ENCODE data around the gene GRID1. TPM values are rescaled to one million over a fixed set of nuclear protein-coding genes. Genes with fewer than 3 reads are reported as not detected.
A peak's percentile ranks its signal among the peaks of the same experiment; 100 is the strongest.

The GRID1 gene
- polyA plus RNA-seq, 1 donor from 2014 or later = not detected

DNA sequence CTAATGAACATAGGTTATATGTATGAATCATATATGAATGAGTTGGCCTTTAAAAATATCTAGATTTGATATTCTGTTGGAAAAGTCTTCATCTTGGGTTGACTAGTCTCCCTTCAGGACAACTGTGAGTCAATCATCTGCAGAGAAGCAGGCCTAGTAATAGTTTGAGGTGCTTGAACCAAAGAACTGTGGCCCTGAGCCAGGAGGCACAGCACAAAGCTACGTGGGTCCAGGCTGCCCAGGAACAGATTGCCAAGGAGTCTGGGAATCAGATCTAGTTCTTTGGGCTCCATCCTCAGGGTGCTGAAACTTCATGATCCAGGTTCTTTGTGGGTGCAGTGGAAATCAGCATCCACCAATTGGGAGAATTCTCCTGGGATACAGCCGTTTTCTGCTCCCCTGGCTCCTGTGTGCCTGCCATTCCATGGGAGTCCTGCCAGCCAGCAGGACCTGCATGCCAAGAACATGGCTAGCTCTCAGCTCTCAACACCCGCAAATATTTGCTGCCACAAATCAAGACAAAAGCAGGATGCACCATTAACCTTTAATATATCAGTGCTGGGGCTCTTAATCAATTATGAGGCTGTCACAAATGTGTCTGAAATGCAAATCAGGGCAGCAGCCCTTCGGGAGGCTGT lies 709.0 kb downstream of the GRID1 start:
- no peaks in the 10 kb centered on the region for H3K4me1 Mint-ChIP-seq
- H3K9me3 Mint-ChIP-seq = no peaks in the 10 kb centered on the region
- H3K27me3 Mint-ChIP-seq = peaks cover 2% of the 10 kb centered on the region
- H3K4me3 Mint-ChIP-seq = no peak overlapping the region
- H3K27ac Mint-ChIP-seq = no peak overlapping the region
- no peaks in the 10 kb centered on the region for H3K36me3 Mint-ChIP-seq

GRCh38 chr10:85655411-85655810 lies 711.2 kb downstream of the GRID1 start:
- no peaks in the 10 kb centered on the region for H3K36me3 Mint-ChIP-seq
- H3K9me3 Mint-ChIP-seq = no peaks in the 10 kb centered on the region
- H3K27ac Mint-ChIP-seq = no peak overlapping the region
- H3K4me3 Mint-ChIP-seq = no peak overlapping the region
- H3K4me1 Mint-ChIP-seq = no peaks in the 10 kb centered on the region
- H3K27me3 Mint-ChIP-seq = peaks cover 2% of the 10 kb centered on the region

DNA sequence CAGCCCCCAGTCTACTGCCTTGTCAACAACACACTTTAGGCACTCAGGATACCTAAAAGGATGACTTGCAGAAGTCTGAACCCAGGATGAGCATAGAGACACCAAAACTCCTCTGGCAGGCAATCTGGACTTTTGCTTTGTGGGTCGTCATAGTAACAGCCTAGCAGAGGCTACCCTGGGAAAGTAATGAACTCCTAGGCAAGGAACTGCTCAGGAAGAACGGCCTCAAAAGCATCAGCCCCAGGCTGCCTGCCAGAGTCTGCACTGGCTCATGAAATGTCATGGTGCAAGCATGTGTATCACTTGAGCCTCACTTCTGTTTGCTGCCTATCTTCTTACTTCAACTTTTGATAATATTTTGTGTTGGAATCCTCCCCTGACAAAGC lies 715.1 kb downstream of the GRID1 start:
- Mint-ChIP-seq H3K36me3 (no peaks in the 10 kb centered on the region), H3K9me3 (peaks cover 0 to 2% (median 0%) of the 10 kb centered on the region in 3 donors), H3K4me3 (no peak overlapping the region), H3K4me1 (no peaks in the 10 kb centered on the region), H3K27ac (peak overlapping the region in 1 of 3 donors; percentile 34), H3K27me3 (peaks cover 3% of the 10 kb centered on the region)

DNA sequence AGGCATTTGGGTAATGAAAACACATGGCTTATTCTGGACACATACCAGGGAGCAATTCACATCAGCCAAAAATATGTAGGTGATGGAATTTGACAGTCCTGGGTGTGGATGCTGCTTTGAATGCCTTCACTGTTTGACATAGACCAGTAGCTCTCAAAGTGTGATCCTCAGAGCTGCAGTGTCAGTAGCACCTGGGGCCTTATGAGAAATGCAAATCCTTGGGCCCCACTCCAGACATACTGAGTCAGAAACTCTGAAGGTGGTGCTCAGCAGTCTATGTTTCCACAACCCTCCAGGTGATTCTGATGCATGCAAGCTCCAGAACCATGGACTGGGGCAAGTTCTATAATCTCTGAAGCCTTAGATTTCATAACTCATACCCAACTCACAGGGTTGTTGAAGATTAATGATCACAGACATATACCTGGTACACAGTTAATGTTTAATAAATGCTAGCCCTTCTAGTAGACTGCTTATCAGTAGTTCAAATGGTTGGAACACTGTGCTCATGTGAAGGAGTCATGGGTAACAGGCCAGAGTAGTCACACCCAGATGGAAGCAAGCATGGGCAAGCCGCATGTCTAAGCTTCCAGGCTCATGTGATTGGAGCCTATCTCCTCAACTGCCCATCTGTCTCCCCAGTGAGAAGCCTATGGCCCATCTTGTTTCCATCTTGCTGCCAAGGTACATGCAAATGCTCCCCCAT lies 715.7 kb downstream of the GRID1 start:
- Mint-ChIP-seq H3K27me3 (peaks cover 3% of the 10 kb centered on the region), H3K27ac (no peak overlapping the region), H3K4me3 (no peak overlapping the region), H3K36me3 (no peaks in the 10 kb centered on the region), H3K9me3 (peaks cover 0 to 2% (median 0%) of the 10 kb centered on the region in 3 donors), H3K4me1 (no peaks in the 10 kb centered on the region)

- Mint-ChIP-seq H3K36me3 (no peaks in the 10 kb centered on the region), H3K4me3 (no peak overlapping the region), H3K27me3 (peaks cover 3% of the 10 kb centered on the region), H3K4me1 (no peaks in the 10 kb centered on the region), H3K27ac (peak overlapping the region in 1 of 3 donors; percentile 5), H3K9me3 (peaks cover 0 to 2% (median 0%) of the 10 kb centered on the region in 3 donors)
These were observed 717.1 kb downstream of the GRID1 start for GRCh38 chr10:85649461-85649860.

DNA sequence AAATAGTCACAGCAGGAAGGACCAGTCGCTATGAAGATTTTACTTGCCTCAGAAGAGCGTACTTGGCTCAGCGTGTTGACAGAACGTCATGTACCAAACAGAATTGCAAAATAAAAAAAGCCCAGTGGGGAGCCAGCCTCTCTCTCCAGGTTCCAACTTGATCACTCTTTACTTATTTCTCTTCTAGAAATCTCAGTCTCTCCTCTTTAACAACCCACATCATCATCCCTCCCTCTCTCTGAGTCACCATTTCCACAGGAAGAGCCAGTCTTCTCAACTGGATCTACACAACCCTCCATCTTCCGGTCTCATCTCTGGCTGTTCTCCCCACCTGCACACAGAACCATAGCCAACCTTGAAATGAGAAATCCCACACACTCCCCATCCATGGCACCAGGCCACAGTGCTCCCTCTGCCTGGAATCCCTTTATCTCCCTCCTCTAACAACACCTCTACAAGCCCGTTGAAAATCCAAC lies 718.3 kb downstream of the GRID1 start:
- Mint-ChIP-seq H3K27ac (no peak overlapping the region), H3K27me3 (peaks cover 3% of the 10 kb centered on the region), H3K4me1 (peaks cover 0 to under 1% (median 0%) of the 10 kb centered on the region in 3 donors), H3K36me3 (no peaks in the 10 kb centered on the region), H3K4me3 (no peak overlapping the region), H3K9me3 (peaks cover 0 to 2% (median 0%) of the 10 kb centered on the region in 3 donors)

DNA sequence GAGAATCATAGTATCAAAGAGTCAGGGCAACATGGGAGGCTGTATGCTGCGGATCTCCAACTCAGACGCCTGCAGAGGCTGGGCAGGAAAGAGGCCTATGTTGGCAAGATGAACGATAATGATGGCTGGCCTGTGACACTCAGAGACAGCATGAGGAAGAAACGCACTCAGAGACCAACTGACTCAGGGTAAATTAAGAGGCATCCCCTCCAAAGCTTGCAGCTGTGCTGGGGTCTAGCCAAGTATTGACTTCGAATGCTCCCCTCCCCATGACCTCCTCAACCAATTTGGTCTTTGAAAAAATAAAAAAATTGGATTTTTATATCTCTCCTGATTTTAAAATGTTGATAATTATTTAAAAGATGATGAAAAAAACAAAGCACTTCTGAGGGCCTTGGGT lies 718.9 kb downstream of the GRID1 start:
- H3K36me3 Mint-ChIP-seq = no peaks in the 10 kb centered on the region
- H3K4me3 Mint-ChIP-seq = no peak overlapping the region
- no peak overlapping the region for H3K27ac Mint-ChIP-seq
- H3K4me1 Mint-ChIP-seq = peaks cover 0 to 1% (median 0%) of the 10 kb centered on the region in 3 donors
- peaks cover 3% of the 10 kb centered on the region for H3K27me3 Mint-ChIP-seq
- peaks cover 0 to 2% (median 0%) of the 10 kb centered on the region in 3 donors for H3K9me3 Mint-ChIP-seq

- H3K27ac Mint-ChIP-seq = no peak overlapping the region
- no peak overlapping the region for H3K4me3 Mint-ChIP-seq
- no peaks in the 10 kb centered on the region for H3K36me3 Mint-ChIP-seq
- H3K4me1 Mint-ChIP-seq = peaks cover 0 to 1% (median 1%) of the 10 kb centered on the region in 3 donors
- H3K27me3 Mint-ChIP-seq = peaks cover 3% of the 10 kb centered on the region
- H3K9me3 Mint-ChIP-seq = peaks cover 0 to 2% (median 0%) of the 10 kb centered on the region in 3 donors
These were observed 720.5 kb downstream of the GRID1 start for GRCh38 chr10:85645926-85646711.

- no peak overlapping the region for H3K4me3 Mint-ChIP-seq
- no peak overlapping the region for H3K27ac Mint-ChIP-seq
- peaks cover 0 to 1% (median 1%) of the 10 kb centered on the region in 3 donors for H3K4me1 Mint-ChIP-seq
- peaks cover 0 to 4% (median 0%) of the 10 kb centered on the region in 3 donors for H3K9me3 Mint-ChIP-seq
- H3K27me3 Mint-ChIP-seq = peaks cover 3% of the 10 kb centered on the region
- H3K36me3 Mint-ChIP-seq = no peaks in the 10 kb centered on the region
These were observed 721.5 kb downstream of the GRID1 start for GRCh38 chr10:85645053-85645452.

DNA sequence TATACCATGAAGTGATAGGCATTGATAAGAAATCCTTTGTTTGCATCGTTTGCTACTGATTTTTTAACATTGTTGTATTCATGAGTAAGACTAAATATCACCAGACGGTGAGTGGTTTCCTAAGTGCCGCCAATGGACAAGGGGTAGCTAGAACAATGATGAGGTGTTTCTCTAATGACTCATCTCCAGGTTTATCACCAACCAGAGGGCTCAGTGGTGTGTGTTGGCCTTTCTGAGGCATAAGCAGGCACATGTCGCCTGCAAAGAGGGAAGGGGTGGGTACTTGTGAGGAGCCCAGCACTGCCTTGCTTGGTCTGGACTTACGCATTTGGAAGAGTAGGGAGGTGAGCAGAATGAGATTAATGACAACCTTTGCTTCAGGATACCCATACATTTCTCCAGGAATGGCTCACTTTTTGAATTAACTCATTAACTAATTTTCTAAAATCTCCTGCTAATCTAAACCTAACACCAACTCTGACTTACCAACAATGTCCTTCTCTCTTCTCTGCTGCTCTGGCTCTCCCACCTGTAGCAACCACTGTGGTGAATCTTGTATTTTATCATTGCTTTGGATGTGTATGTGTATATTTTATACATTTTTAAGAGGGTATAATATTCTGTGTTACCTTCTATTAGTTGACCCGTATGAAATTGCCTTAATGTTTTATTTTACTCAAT lies 722.6 kb downstream of the GRID1 start:
- Mint-ChIP-seq H3K9me3 (peaks cover 0 to 4% (median 0%) of the 10 kb centered on the region in 3 donors), H3K27me3 (peaks cover 3% of the 10 kb centered on the region), H3K4me1 (peaks cover 0 to 1% (median 1%) of the 10 kb centered on the region in 3 donors), H3K4me3 (no peak overlapping the region), H3K27ac (peak overlapping the region in 1 of 3 donors; percentile 61), H3K36me3 (no peaks in the 10 kb centered on the region)

GRCh38 chr10:85643171-85643844 lies 723.3 kb downstream of the GRID1 start:
- H3K4me1 Mint-ChIP-seq = peaks cover 0 to 4% (median 1%) of the 10 kb centered on the region in 3 donors
- H3K27me3 Mint-ChIP-seq = no peaks in the 10 kb centered on the region
- H3K36me3 Mint-ChIP-seq = no peaks in the 10 kb centered on the region
- no peak overlapping the region for H3K27ac Mint-ChIP-seq
- H3K9me3 Mint-ChIP-seq = peaks cover 0 to 4% (median 0%) of the 10 kb centered on the region in 3 donors
- H3K4me3 Mint-ChIP-seq = peak overlapping the region in 1 of 4 donors; percentile 35

- Mint-ChIP-seq H3K4me3 (no peak overlapping the region), H3K27ac (no peak overlapping the region), H3K4me1 (peaks cover 0 to 4% (median 1%) of the 10 kb centered on the region in 3 donors), H3K27me3 (no peaks in the 10 kb centered on the region), H3K9me3 (peaks cover 0 to 4% (median 0%) of the 10 kb centered on the region in 3 donors), H3K36me3 (no peaks in the 10 kb centered on the region)
These were observed 724.0 kb downstream of the GRID1 start for GRCh38 chr10:85642421-85643170.

GRCh38 chr10:85642082-85642420 lies 724.5 kb downstream of the GRID1 start:
- Mint-ChIP-seq H3K4me3 (no peak overlapping the region), H3K27me3 (no peaks in the 10 kb centered on the region), H3K36me3 (no peaks in the 10 kb centered on the region), H3K4me1 (peaks cover 0 to 4% (median 1%) of the 10 kb centered on the region in 3 donors), H3K27ac (no peak overlapping the region), H3K9me3 (peaks cover 0 to 4% (median 0%) of the 10 kb centered on the region in 3 donors)
